ENCODE results near the gene ERVK3-1. TPM values are rescaled to one million over a fixed set of nuclear protein-coding genes. Genes with fewer than 3 reads are reported as not detected.

Gene ERVK3-1
- total and polyA plus RNA-seq, 2 of the 13 experiments (the other 11 are each of a cell fraction or from before 2014, with no cell fraction given) = 28.5 to 38.7 TPM

DNA sequence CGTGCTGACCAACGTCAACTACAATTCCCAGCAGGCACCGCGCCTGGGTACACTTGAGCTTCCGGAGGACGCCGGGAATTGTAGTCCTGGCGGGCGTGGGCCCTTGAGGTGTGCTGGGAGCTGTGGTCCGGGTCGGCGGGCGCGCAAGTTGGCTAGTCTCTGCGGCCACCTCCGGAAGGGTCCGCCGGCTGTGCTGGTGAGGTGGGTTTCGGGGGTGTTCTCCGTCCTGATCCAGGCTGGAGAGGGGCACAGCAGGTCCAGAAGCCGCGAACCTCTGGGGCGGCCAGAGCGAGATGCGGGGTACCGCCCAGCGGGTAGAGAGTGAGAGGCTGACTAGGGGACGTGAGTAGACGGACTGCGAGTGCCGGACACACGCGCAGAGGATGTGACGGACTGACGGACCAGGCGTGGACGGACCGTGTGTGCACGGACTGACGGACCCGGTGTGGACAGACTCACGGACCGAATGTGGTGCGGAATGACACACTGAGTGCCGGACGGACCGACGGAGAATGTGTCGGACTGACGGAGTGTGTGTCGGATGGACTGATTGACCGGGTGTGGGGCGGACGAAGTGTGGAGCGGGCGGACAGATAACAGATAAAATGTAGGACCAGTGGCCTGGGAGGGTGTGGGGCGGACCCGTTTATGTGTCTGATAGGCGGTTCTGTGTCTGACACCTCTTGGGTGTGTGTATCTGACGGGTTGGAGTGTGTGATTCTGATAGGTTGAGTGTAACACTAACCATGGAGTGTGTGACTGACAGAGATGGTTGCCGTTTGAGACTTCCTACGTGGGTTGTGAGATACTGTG is 21.9 kb downstream of the ERVK3-1 start, which contains the start of gene ZSCAN22 (continued):
- no peak; the same call in 1 of the 2 replicates for TF ChIP-seq ZKSCAN5 (CRISPR knock-in tag; IDR thresholded peaks at IDR 0.05)
- TF ChIP-seq YEATS4 (CRISPR knock-in tag; IDR thresholded peaks at IDR 0.05; ENCODE audit: borderline replicate concordance) = peak; percentile 93; the same call in 1 of the 2 replicates
- TF ChIP-seq, protein P1, sequence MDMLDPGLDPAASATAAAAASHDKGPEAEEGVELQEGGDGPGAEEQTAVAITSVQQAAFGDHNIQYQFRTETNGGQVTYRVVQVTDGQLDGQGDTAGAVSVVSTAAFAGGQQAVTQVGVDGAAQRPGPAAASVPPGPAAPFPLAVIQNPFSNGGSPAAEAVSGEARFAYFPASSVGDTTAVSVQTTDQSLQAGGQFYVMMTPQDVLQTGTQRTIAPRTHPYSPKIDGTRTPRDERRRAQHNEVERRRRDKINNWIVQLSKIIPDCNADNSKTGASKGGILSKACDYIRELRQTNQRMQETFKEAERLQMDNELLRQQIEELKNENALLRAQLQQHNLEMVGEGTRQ (IDR thresholded peaks at IDR 0.05; ENCODE audit: low read depth, low read length) = no peak
- TF ChIP-seq, protein P1 (CRISPR knock-in tag; IDR thresholded peaks at IDR 0.05; ENCODE audit: borderline replicate concordance) = peak; percentile 48; the same call in 1 of the 2 replicates
- TF ChIP-seq PTBP1 (IDR thresholded peaks at IDR 0.05; ENCODE audit: low read depth, low read length, poor library complexity, severe bottlenecking) = no peak
- no peak for TF ChIP-seq ATF7 (IDR thresholded peaks at IDR 0.05)
- no peak for TF ChIP-seq ATF7 (CRISPR knock-in tag; IDR thresholded peaks at IDR 0.05)
- TF ChIP-seq ZNF205 (CRISPR knock-in tag; IDR thresholded peaks at IDR 0.05) = no peak
- peak; percentile 93 for TF ChIP-seq RFXAP (CRISPR knock-in tag; IDR thresholded peaks at IDR 0.05; ENCODE audit: borderline replicate concordance)
- no peak for TF ChIP-seq HNRNPUL1 (IDR thresholded peaks at IDR 0.05; ENCODE audit: low read depth, low read length)
- 0 out of 2 replicates have a peak, but pooled peaks have one; percentile 36 for TF ChIP-seq TRIM24 (CRISPR knock-in tag; IDR thresholded peaks at IDR 0.05)
- no peak for TF ChIP-seq ZFP37 (CRISPR knock-in tag; IDR thresholded peaks at IDR 0.05; ENCODE audit: borderline replicate concordance)
- peak; percentile 98 for TF ChIP-seq GABPB1 (CRISPR knock-in tag; IDR thresholded peaks at IDR 0.05)
- TF ChIP-seq POLR2G (IDR thresholded peaks at IDR 0.05; ENCODE audit: low read depth, low read length) = peak; percentile 87
- TF ChIP-seq HHEX (CRISPR knock-in tag; IDR thresholded peaks at IDR 0.05) = 0 out of 2 replicates have a peak, but pooled peaks have one; percentile 39
- TF ChIP-seq, protein P2, sequence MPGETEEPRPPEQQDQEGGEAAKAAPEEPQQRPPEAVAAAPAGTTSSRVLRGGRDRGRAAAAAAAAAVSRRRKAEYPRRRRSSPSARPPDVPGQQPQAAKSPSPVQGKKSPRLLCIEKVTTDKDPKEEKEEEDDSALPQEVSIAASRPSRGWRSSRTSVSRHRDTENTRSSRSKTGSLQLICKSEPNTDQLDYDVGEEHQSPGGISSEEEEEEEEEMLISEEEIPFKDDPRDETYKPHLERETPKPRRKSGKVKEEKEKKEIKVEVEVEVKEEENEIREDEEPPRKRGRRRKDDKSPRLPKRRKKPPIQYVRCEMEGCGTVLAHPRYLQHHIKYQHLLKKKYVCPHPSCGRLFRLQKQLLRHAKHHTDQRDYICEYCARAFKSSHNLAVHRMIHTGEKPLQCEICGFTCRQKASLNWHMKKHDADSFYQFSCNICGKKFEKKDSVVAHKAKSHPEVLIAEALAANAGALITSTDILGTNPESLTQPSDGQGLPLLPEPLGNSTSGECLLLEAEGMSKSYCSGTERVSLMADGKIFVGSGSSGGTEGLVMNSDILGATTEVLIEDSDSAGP (CRISPR knock-in tag; IDR thresholded peaks at IDR 0.05; ENCODE audit: borderline replicate concordance) = peak; percentile 95
- no peak for TF ChIP-seq ZNF121 (CRISPR knock-in tag; IDR thresholded peaks at IDR 0.05)
- no peak; the same call in 1 of the 2 replicates for TF ChIP-seq ZNF567 (CRISPR knock-in tag; IDR thresholded peaks at IDR 0.05; ENCODE audit: borderline replicate concordance)
- no peak for TF ChIP-seq KAT2B (IDR thresholded peaks at IDR 0.05; ENCODE audit: borderline replicate concordance, low read depth, low read length)
- no peak for TF ChIP-seq HNRNPK (IDR thresholded peaks at IDR 0.05; ENCODE audit: low read depth, low read length, poor library complexity, severe bottlenecking)
- TF ChIP-seq SNRNP70 (IDR thresholded peaks at IDR 0.05; ENCODE audit: low read depth, low read length) = no peak
- peak; percentile 82; the same call in 1 of the 2 replicates for TF ChIP-seq ZNF788 (CRISPR knock-in tag; IDR thresholded peaks at IDR 0.05; ENCODE audit: borderline replicate concordance)
- TF ChIP-seq TBX3 (IDR thresholded peaks at IDR 0.05; ENCODE audit: borderline replicate concordance) = 0 out of 2 replicates have a peak, but pooled peaks have one; percentile 36
- TF ChIP-seq ARNTL (CRISPR knock-in tag; IDR thresholded peaks at IDR 0.05) = peak; percentile 46; the same call in 1 of the 2 replicates
- 0 out of 2 replicates have a peak, but pooled peaks have one; percentile 35 for TF ChIP-seq ZNF431 (CRISPR knock-in tag; IDR thresholded peaks at IDR 0.05; ENCODE audit: borderline replicate concordance, low read depth)
- TF ChIP-seq EEA1 (CRISPR knock-in tag; IDR thresholded peaks at IDR 0.05; ENCODE audit: borderline replicate concordance) = no peak
- no peak for TF ChIP-seq FOXK2 (IDR thresholded peaks at IDR 0.05)
- no peak for TF ChIP-seq U2AF2 (IDR thresholded peaks at IDR 0.05; ENCODE audit: low read depth, low read length)
